Activated CD4-positive, CD25-positive, alpha-beta regulatory T cell treated with anti-CD3 and anti-CD28 coated beads, Interleukin-2, amount 50 U/mL, for 72 hours (primary cell): ENCODE results near the gene AEBP1.

Experiments
- DNase-seq: peaks from one replicate; pipeline ENCODE4 v3.0.0; 2021

AEBP1 gene

DNA sequence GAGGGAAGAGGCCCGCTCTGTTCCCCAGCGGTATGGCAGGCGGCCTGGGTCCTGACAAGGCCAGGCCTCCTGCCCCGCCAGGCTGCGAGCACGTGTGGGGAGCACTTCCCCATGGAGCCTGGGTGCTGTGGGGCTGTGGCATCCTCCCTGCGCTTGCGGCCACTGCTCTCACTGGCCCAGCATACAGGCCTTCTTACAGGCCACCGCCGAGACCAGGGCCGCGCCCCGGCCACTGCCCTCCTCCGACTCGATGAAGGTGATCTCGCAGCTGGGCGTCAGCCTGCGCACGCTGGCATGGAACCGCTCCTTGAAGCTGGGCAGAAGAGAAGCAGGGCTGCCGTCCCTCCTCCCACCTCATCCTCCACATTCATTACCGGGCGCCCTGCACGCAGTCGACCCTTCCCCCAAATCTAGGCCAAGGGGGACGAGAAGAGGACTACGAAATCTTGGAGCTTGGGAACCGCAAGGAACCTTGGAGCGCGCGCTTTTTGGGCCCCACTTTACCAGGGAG is 40.9 kb downstream of the AEBP1 start:
- DNase-seq: no peak

DNA sequence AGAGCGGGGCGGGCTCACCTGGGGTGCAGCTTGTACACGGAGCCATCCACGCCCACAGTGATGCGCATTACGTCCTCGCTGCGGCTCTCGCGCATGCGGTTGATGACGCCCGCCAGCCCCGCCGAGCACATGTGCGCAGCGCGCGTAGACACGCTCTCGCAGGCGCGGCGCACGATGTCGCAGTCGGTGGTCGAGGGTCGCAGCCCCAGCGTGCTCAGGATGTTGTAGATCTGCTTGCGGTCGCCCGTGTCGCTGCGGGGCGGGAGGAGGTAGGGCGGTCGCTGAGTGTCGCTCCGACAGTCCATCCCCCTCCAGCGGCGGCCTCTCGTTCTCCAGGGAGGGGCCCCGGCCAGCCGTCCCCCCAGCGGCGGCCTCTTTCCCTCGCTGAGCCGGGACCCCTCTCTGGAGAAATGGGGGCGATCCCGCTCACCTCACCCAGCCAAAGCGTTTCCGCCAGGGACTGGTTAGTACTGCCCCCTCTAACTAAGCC is 41.4 kb downstream of the AEBP1 start:
- peak; percentile 48 for DNase-seq

GRCh38 chr7:44145969-44146911 is 42.1 kb downstream of the AEBP1 start:
- peak; percentile 69 for DNase-seq

GRCh38 chr7:44147026-44147991 is 43.2 kb downstream of the AEBP1 start:
- DNase-seq: peak; percentile 28

DNA sequence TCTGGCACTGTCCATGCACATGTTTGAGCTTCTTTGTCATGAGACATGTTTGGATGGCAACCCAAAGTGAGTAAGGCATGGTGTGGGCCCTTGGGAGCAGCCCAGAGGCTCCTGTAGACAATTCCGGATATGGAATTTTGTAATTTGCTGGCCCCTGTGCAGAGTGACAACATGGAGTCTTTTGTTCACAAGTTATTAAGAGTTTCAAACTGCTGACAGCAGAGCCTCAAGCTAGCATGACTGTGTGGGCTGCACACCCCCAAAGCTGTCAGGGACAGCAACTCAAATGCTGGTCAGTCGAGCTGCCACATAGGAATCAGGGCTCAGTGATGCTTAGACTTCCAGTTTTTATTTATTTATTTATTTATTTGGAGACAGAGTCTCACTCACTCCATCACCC is 44.0 kb downstream of the AEBP1 start:
- DNase-seq: no peak

GRCh38 chr7:44148961-44149536 is 44.9 kb downstream of the AEBP1 start:
- no peak for DNase-seq

GRCh38 chr7:44149571-44150465 is 45.7 kb downstream of the AEBP1 start:
- DNase-seq: no peak

DNA sequence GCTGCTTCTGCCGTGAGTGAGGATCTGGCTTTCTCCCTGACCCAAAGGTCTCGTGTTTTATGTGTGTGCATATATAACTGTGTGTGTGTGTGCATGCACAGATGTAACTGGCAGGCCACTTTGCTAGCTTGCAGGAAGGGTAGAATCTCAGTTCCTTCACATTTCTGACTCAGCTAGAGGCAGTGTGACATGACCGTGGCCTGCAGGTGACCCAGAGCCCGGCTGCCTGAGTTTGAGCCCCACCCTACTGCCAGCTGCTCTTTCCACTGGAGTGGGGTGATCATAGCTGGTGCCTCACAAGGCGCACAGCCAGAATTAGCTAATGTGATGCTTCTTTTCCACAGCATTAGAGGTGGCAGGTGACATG is 46.3 kb downstream of the AEBP1 start:
- no peak for DNase-seq

GRCh38 chr7:44150966-44151941 is 47.1 kb downstream of the AEBP1 start:
- peak; percentile 21 for DNase-seq

DNA sequence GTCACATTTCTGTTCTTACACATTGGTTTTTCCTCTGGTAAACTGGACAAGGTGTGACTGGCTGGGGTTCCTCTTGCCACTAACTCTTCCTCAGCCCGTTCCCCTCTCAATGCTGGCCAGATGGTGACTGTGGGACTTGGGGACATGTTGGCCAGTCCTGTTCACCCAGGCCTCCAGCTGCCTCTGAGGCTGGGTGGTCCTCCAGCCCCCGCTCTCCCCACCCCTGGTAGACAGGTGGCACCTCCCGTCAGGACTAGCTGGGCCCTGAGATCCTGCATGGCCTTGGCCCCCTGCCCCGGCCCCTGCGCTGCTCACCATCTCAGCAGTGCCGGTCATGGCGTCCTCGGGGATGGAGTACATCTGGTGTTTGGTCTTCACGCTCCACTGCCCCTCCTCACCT is 47.8 kb downstream of the AEBP1 start:
- no peak for DNase-seq

GRCh38 chr7:44152971-44153947 is 49.1 kb downstream of the AEBP1 start:
- peak; percentile 26 for DNase-seq

DNA sequence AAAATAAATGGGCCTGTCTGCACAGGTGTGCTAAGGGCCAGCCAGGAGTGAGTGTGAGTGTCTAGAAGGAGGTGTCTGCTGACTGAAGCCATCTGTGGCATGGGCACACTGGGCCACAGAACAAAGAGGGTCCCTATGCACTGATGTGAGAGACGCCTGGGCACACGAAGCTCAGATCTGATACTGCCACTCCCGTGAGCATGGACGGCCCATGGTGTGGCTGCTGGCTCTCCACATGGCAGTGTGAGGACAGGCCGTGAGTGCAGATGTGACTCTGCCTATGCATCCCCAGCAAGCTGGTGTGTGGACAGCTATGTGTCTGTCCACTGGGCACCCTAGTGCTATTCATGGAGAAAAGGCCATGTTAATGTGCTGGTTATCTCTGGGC is 49.8 kb downstream of the AEBP1 start:
- no peak for DNase-seq

GRCh38 chr7:44154703-44155102 is 50.6 kb downstream of the AEBP1 start:
- DNase-seq: peak; percentile 14

DNA sequence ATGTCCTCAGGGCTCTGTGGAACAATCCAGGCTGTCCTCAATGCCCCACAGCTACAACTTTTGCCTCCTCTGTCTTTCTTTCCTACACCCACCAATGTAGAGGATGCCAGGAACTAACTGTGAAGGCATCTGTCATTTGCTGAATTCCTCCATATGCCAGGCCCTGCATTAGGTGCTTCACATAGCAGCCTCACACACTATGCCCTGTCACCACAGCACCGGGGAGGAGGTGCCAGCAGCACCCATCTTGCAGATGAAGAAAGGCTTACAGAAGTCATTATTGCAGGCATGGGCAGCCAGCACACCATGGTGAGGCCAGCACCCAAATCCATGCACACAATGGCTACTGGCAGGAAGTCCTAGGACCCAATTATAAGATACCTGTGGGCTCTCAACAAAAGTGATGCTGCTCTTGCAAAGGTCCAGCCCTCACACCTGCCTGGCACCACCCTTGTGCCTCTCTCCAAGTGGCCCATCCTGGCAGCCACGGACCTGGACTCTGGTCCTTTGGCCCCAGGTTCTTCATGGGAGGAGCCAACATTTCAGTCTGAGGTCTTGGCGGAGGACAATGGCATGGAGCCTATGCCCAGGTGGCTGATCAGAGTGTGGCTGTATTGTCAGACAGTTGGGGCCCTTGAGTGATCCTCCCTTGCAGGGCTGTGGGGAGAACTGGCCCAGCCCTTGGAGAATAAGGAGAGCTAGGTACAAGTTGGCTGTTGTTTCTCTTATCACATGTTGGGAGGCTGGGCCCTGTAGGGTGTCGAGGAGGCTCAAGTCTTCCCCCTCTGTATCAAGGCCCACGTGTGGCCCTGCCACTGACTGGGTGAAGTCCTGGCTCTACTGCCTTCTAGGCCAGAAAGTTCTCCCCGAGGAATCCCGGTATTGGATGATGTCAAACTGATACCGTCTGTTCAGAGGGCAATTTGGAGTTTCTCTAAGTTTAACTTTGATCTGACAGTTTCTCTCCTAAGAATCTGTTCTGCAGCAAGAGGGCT is 51.3 kb downstream of the AEBP1 start:
- DNase-seq: peak; percentile 15

DNA sequence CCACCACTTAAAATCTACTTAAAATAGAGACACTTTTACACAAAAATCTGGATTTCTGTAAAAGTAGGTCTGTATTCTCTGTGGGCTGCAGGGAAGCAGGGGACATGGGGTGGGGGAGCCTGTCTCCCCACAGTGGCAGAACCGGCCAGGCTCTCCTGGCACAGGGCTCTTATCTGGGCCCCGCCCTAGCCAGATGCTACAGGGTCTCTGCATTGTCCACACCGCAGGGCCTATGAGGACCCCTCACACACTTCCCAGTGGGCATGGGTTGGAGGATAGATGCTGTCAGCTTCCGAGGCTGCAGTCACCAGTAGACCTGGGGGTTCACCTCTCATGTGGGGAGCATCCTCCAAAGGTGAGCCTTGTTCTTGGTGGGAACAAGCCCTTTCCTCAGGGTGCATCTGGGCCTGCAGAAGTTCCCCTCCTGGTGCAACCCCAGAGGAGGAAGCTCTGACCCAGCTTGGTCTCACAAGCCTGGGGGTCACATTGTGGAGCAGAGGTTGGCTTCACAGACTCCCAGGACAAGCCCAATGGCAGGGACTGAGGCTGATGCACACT is 52.4 kb downstream of the AEBP1 start:
- peak; percentile 11 for DNase-seq

DNA sequence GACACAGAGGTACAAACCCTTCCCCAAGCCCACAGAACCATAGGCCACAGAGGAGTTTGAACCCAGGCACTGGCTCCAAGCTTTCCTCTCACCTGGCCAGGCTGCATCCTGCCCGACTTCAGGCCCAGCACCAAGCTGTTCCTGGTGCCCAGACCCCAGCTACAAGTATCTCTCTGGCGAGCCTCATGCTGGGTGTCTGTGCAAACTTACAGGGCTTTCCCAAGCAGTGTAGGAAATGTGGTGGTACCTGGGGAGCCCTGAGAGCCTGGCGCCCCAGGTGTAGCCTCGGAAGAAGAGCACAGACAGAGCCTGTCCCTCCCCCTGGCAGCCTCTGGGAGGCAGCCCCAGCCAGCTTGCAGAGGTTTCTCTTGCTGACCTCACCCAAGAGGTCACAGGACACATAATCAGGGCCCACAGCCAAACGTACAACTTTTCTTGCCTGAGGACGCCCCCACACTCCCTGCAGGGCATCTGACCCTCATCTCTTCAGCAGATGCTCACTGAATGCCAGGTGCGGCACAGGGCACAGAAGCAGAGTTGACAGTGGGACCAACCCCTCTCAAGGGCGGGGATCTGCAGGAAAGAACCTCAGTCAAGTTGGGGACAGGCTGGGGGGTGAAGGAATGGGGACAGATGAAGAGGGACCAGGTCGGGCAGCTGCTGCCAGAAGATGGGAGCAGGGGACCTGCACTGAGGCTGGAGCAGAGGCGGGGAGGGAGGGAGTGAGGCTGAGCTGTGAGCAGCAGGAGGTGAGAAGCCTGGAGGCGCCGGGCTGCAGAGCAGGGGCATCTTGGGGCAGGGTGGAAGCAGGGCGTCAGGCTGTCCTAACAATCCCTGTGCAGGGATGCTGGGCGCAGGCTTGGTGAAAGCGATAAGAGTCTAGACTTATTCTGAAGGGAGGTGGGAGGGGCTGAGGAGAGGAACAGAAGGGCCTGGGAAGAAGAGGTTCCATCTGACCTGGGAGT is 53.3 kb downstream of the AEBP1 start:
- no peak for DNase-seq
